Activated naive CD4-positive, alpha-beta T cell treated with anti-CD3 and anti-CD28 coated beads, Interleukin-2, amount 10 ng/mL, durations not matched to agents 7 days and 5 days (primary cell): ENCODE measurements around the gene SEC63.
"Not testable (repeated sequence)": the region's sequence is repeated elsewhere in the genome, so short reads cannot be mapped to it uniquely, and the experiment has no call there.

Experiments
- CTCF ChIA-PET: fragments of 350-600 bp; sonication (Branson Sonifier 250); formaldehyde crosslinking; loops from one replicate; lab custom pipeline; 2021; ENCODE audit warnings: antibody characterized with exemption; lab: Charles Lee
- DNase-seq: peaks from one replicate; pipeline ENCODE4 v3.0.0-alpha.2; 2020
- H3K27ac Mint-ChIP-seq: one replicate; pipeline ENCODE4 v1.8.0; 2021; ENCODE audit warnings: mild to moderate bottlenecking, moderate library complexity, mixed read lengths
- H3K27me3 Mint-ChIP-seq: one replicate; pipeline ENCODE4 v1.8.0; 2021; ENCODE audit warnings: mild to moderate bottlenecking, mixed read lengths
- H3K36me3 Mint-ChIP-seq: one replicate; pipeline ENCODE4 v1.8.0; 2021; ENCODE audit warnings: mixed read lengths
- H3K4me1 Mint-ChIP-seq: one replicate; pipeline ENCODE4 v1.8.0; 2021; ENCODE audit warnings: mixed read lengths
- H3K4me3 Mint-ChIP-seq: one replicate; pipeline ENCODE4 v1.8.0; 2021; ENCODE audit warnings: mild to moderate bottlenecking, moderate library complexity, mixed read lengths
- H3K9me3 Mint-ChIP-seq: one replicate; pipeline ENCODE4 v1.8.0; 2021; ENCODE audit warnings: mixed read lengths

The SEC63 gene

GRCh38 chr6:107958689-107959362, 818 bp upstream of the SEC63 start:
- Mint-ChIP-seq H3K4me3 (peak overlapping the region; percentile 100), H3K27me3 (peaks cover 17% of the 10 kb centered on the region), H3K36me3 (peaks cover 15% of the 10 kb centered on the region), H3K27ac (peak overlapping the region; percentile 94), H3K4me1 (peaks cover 36% of the 10 kb centered on the region)
- DNase-seq, H3K9me3 Mint-ChIP-seq, CTCF ChIA-PET: not testable (repeated sequence)

- H3K36me3 Mint-ChIP-seq, result peaks cover 15% of the 10 kb centered on the region
- H3K4me3 Mint-ChIP-seq, result peak overlapping the region; percentile 100
- CTCF ChIA-PET, result no interaction called here
- H3K9me3 Mint-ChIP-seq, result no peaks in the 10 kb centered on the region
- H3K4me1 Mint-ChIP-seq, result peaks cover 36% of the 10 kb centered on the region
- DNase-seq, result peak; percentile 79
- peaks cover 17% of the 10 kb centered on the region for H3K27me3 Mint-ChIP-seq
- H3K27ac Mint-ChIP-seq, result peak overlapping the region; percentile 99
These were observed 600 bp downstream of the SEC63 start for GRCh38 chr6:107957308-107957908.

GRCh38 chr6:107956586-107957307, 1.3 kb downstream of the SEC63 start:
- Mint-ChIP-seq H3K27me3 (peaks cover 17% of the 10 kb centered on the region), H3K36me3 (peaks cover 15% of the 10 kb centered on the region), H3K27ac (peak overlapping the region; percentile 99), H3K4me3 (peak overlapping the region; percentile 100), H3K9me3 (no peaks in the 10 kb centered on the region), H3K4me1 (peaks cover 36% of the 10 kb centered on the region)
- CTCF ChIA-PET, result no interaction called here
- no peak for DNase-seq

- Mint-ChIP-seq H3K4me1 (peaks cover 36% of the 10 kb centered on the region), H3K4me3 (peak overlapping the region; percentile 100), H3K9me3 (no peaks in the 10 kb centered on the region), H3K27ac (peak overlapping the region; percentile 99), H3K27me3 (peaks cover 17% of the 10 kb centered on the region), H3K36me3 (peaks cover 15% of the 10 kb centered on the region)
- DNase-seq, result no peak
- CTCF ChIA-PET, result no interaction called here
These were observed 1.8 kb downstream of the SEC63 start for GRCh38 chr6:107956181-107956580.

- H3K27me3 Mint-ChIP-seq, H3K4me3 Mint-ChIP-seq, DNase-seq, H3K27ac Mint-ChIP-seq, H3K9me3 Mint-ChIP-seq, CTCF ChIA-PET: not testable (repeated sequence)
- Mint-ChIP-seq H3K4me1 (peaks cover 40% of the 10 kb centered on the region), H3K36me3 (peaks cover 18% of the 10 kb centered on the region)
These were observed 4.1 kb downstream of the SEC63 start for GRCh38 chr6:107953858-107954414.

GRCh38 chr6:107943626-107944439, 14.2 kb downstream of the SEC63 start:
- Mint-ChIP-seq H3K36me3 (peaks cover 23% of the 10 kb centered on the region), H3K9me3 (no peaks in the 10 kb centered on the region), H3K4me1 (peaks cover 13% of the 10 kb centered on the region), H3K4me3 (no peak overlapping the region), H3K27ac (no peak overlapping the region), H3K27me3 (no peaks in the 10 kb centered on the region)
- no peak for DNase-seq
- CTCF ChIA-PET, result interaction anchor here (0.9 kb wide), 1 partner anchor 268 kb away, joined by 3 read pairs; no protein-coding TSS in a partner anchor

- Mint-ChIP-seq H3K4me3 (no peak overlapping the region), H3K4me1 (peaks cover 13% of the 10 kb centered on the region), H3K9me3 (no peaks in the 10 kb centered on the region), H3K27me3 (no peaks in the 10 kb centered on the region), H3K27ac (no peak overlapping the region), H3K36me3 (peaks cover 18% of the 10 kb centered on the region)
- DNase-seq, result no peak
- CTCF ChIA-PET, result interaction anchor here (1.3 kb wide), 1 partner anchor 38 kb away, joined by 3 read pairs; no protein-coding TSS in a partner anchor
These were observed 15.9 kb downstream of the SEC63 start for GRCh38 chr6:107942142-107942541.

- Mint-ChIP-seq H3K4me1 (peaks cover 13% of the 10 kb centered on the region), H3K27ac (no peak overlapping the region), H3K36me3 (peaks cover 20% of the 10 kb centered on the region), H3K4me3 (no peak overlapping the region), H3K27me3 (no peaks in the 10 kb centered on the region), H3K9me3 (no peaks in the 10 kb centered on the region)
- CTCF ChIA-PET, result interaction anchor here (1.0 to 1.3 kb wide), 2 partner anchors 10 to 39 kb away, joined by 3 read pairs; no protein-coding TSS in a partner anchor
- no peak for DNase-seq
These were observed 16.4 kb downstream of the SEC63 start for GRCh38 chr6:107941627-107942026.

- peaks cover 21% of the 10 kb centered on the region for H3K36me3 Mint-ChIP-seq
- DNase-seq, result no peak
- CTCF ChIA-PET, result interaction anchor here (1.0 to 1.3 kb wide), 2 partner anchors 10 to 39 kb away, joined by 3 read pairs; no protein-coding TSS in a partner anchor
- H3K27me3 Mint-ChIP-seq, result no peaks in the 10 kb centered on the region
- H3K4me1 Mint-ChIP-seq, result peaks cover 13% of the 10 kb centered on the region
- no peak overlapping the region for H3K4me3 Mint-ChIP-seq
- no peak overlapping the region for H3K27ac Mint-ChIP-seq
- H3K9me3 Mint-ChIP-seq, result no peaks in the 10 kb centered on the region
These were observed 16.8 kb downstream of the SEC63 start for GRCh38 chr6:107941199-107941598.

- H3K27me3 Mint-ChIP-seq, H3K27ac Mint-ChIP-seq, H3K4me3 Mint-ChIP-seq, H3K9me3 Mint-ChIP-seq, DNase-seq, H3K4me1 Mint-ChIP-seq, CTCF ChIA-PET: not testable (repeated sequence)
- peaks cover 32% of the 10 kb centered on the region for H3K36me3 Mint-ChIP-seq
These were observed 21.1 kb downstream of the SEC63 start for GRCh38 chr6:107936910-107937292.

- peaks cover 34% of the 10 kb centered on the region for H3K36me3 Mint-ChIP-seq
These were observed 21.7 kb downstream of the SEC63 start for GRCh38 chr6:107936162-107936909.

GRCh38 chr6:107934229-107934628, 23.8 kb downstream of the SEC63 start:
- H3K27ac Mint-ChIP-seq, DNase-seq, H3K9me3 Mint-ChIP-seq, CTCF ChIA-PET, H3K4me1 Mint-ChIP-seq, H3K27me3 Mint-ChIP-seq, H3K4me3 Mint-ChIP-seq: not testable (repeated sequence)
- peaks cover 29% of the 10 kb centered on the region for H3K36me3 Mint-ChIP-seq

More at GRCh38 chr6:107936162-107936909, 21.7 kb downstream of the SEC63 start:
- H3K4me1 Mint-ChIP-seq, result peaks cover 2% of the 10 kb centered on the region
- H3K4me3 Mint-ChIP-seq, result no peak overlapping the region
- peaks cover 9% of the 10 kb centered on the region for H3K9me3 Mint-ChIP-seq
- no peak for DNase-seq
- CTCF ChIA-PET, result no interaction called here
- no peak overlapping the region for H3K27ac Mint-ChIP-seq
- no peaks in the 10 kb centered on the region for H3K27me3 Mint-ChIP-seq

- CTCF ChIA-PET, result no interaction called here
- Mint-ChIP-seq H3K9me3 (peaks cover 9% of the 10 kb centered on the region), H3K27me3 (no peaks in the 10 kb centered on the region), H3K4me3 (no peak overlapping the region), H3K27ac (no peak overlapping the region), H3K4me1 (no peaks in the 10 kb centered on the region), H3K36me3 (peaks cover 36% of the 10 kb centered on the region)
- no peak for DNase-seq
These were observed 25.4 kb downstream of the SEC63 start for GRCh38 chr6:107932580-107932979.
